ENCODE measurements around the gene TEX2.
"Not testable (repeated sequence)": the region's sequence is repeated elsewhere in the genome, so short reads cannot be mapped to it uniquely, and the experiment has no call there.

Gene TEX2

DNA sequence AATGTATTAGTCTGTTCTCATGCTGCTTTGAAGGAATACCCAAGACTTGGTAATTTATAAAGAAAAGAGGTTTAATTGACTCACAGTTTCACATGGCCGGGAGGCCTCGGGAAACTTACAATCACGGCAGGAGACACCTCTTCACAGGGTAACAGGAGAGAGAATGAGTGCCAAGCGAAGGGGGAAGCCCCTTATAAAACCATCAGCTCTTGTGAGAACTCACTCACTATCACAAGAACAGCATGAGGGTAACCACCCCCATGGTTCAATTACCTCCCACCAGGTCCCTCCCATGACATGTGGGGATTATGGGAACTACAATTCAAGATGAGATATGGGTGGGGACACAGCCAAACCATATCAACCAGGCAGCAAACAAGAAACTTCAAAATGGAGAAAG, 24.6 kb downstream of the TEX2 start:
- DNase-seq = peak; percentile 24

- DNase-seq = no peak
These were observed 26.1 kb downstream of the TEX2 start for GRCh38 chr17:64236827-64237403.

- no peak for DNase-seq
These were observed 28.1 kb downstream of the TEX2 start for GRCh38 chr17:64234961-64235360.

DNA sequence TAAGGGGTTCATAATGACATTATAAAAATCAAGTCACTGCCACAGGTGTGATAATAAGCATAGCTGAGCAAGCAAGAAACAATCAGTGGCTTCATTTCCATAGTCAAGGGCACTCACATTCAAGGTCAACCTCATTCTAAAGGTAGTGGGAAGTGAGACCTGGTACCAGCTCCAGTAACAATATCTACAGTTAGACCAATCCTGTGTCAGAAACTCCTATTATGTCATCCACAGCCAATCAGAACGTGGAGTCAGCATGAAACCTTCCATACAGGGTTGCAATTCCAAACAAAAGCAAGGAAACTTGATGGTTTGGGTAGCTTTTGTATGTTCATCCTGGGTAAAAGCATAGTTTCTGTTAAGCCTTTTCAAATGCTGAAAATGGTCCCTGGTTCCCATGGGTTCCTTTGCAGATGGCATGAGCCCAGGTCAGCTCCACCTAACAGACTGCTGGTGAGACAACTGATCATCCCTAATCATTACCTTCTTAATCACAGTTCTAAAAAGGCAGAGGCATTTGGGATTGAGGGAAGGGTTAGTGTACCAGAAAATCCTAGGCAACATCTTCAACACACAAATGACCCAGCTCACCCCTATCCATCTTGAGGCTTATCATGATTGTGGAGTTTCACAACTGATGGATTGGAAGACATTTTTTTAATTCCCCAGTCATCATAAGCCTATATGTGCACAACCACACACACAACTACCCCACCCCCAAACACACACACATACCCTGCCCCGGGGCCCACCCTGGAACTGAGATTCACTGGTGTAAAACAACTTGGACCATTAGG, 30.4 kb downstream of the TEX2 start:
- no peak for DNase-seq

- DNase-seq = no peak
These were observed 31.4 kb downstream of the TEX2 start for GRCh38 chr17:64231567-64232141.

DNA sequence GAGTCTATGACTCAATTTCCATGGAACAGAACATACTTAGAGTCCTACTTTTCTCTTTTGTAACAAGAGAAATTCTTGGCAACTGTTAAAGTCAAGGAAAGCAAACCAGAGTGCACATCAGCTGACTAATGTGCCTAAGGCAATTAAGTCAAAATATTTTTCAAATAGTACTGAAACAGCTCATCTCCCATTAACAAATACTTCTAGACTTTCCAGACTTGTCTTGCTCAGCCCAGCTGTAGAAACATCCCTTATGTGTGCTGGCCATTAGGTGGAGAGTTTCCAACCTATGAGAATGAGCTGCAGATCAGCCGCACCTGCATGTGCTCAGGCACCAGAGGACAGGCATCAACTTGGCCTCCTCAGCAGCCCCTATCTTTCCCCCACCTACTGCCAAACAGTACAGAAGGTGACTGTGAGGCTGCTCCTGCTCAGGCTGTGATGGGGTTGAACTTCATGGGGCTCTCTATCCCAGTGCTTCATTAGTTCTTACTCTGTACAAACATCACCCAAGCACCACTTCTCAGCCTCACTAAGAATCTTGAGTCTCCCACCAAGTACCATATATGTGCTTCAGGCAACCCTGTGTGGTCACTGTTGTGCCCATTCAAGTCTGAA, 32.2 kb downstream of the TEX2 start:
- DNase-seq = no peak

GRCh38 chr17:64229815-64230728, 33.0 kb downstream of the TEX2 start:
- no peak for DNase-seq

DNA sequence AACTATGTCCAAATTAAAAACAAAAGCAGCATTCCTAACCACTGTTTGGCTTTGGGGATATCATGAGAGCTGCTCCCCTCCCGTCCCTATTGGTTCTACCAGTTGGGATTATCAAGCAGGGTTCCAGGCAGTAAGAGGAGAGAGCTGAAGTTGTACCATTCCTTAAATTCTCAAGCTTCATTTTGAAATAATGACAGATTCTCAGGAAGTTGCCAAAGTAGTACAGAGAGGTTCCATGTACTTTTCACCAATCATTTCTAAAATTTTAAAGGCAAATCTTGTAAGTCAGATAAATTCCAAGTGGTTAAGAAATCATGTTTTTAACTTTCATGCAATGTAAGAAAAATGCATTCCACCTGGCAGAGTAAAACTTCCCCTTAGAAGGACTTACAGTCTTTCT, 36.9 kb downstream of the TEX2 start:
- DNase-seq = no peak

DNA sequence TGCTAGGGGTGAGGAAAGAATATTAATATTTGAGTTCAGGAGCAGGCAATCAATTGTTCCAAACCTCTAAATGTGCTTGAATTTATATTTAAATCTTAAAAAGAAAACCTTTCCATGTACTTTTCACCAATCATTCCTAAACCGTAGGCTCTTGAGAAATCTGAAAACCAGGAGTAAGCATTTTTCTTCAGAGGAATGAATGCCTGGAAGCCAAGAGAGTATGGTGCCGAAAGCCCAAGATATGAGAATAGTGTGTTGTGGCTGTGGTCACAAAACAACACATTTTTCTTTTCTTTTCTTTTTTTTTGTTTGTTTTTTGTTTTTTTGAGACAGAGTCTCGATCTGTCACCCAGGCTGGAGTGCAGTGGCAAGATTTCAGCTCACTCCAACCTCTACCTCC, 37.6 kb downstream of the TEX2 start:
- DNase-seq = no peak

DNA sequence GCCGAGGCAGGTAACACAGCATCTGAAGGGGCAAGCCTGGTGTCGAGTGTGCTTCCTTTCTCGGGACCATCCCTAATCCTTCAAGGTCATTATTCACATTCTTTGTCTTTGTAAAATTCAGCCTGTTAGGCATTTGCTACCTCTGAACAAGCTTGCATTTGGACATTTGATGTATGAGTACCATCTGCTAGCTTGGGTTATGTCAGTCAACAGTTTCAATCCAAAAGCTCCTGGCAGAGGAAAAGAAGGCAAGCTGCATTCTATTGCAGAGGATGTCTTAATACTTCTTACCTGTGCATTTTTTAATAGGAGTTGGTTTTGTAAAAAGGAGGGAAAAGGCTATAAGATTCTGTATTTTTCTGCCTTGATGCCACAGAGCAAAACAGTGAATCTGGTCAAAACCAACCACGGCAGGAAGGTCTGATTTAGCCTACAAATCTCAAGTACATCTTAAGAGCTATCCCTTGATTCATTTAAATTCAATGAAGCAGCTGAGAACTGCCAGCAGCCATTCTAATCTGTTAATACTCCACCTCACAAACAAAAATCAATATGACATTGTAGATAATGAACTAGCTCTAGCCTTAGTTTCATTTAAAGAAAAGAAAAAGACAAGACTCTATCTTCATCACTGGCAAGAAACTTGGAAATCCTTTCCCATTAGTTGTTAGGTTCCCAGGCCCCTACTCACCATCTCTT, 39.0 kb downstream of the TEX2 start:
- DNase-seq = no peak

DNA sequence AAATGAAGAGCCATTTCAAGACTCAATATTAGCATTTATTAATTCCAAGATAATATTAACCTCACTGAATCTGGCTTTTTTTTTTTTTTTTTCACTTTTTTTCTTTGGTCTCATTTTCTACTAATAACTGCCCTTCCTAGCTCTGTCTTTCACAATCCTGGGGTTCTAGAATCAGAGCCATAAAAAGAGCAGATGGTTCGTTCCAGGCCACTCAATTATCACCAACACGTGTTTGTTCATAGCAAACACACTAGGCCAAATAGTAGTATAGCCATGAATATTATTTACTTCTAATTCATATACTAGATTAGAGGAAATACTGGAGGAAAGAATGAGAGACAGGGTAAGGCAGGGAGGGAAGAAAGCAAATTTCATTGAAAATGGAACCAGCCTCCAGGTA, 39.8 kb downstream of the TEX2 start:
- no peak for DNase-seq

GRCh38 chr17:64221679-64222078, 41.4 kb downstream of the TEX2 start:
- no peak for DNase-seq

GRCh38 chr17:64220604-64221003, 42.5 kb downstream of the TEX2 start:
- DNase-seq = not testable (repeated sequence)

DNA sequence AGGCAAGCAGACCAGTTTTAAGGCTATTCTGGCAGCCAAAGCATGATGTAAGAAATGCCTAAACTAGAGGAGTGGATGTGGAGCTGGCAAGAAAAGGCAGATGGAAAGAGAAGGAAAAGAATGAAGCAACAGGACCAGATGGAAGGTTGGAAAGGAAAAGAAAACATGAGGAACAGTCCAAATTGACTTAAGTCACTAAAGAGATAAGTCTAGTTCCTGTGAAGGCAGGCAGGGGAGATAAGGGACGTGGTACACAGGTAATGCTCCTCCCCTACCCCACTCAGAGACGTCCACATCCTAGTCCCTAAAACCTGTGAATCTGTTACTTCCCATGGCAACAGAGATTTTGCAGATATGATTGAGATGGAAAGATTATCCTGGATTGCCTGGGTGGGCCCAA, 43.5 kb downstream of the TEX2 start:
- no peak for DNase-seq

DNA sequence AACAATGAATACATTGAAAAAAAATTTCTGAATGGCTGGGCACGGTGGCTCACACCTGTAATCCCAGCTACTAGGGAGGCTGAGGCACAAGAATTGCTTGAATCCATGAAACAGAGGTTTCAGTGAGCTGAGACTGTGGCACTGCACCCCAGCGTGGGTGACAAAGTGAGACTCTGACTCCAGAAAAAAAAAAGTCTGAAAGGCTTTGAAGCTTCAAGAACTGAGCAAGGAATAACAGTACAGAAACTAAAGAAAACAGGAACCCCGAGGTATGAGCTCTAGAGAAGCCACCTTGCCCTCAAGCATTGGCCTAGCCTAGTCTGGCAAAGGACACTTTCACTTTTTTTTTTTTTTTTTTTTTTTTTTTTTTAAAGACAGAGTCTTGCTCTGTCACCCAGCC, 45.0 kb downstream of the TEX2 start:
- peak; percentile 27 for DNase-seq

GRCh38 chr17:64217249-64217691, 45.8 kb downstream of the TEX2 start:
- DNase-seq = no peak

DNA sequence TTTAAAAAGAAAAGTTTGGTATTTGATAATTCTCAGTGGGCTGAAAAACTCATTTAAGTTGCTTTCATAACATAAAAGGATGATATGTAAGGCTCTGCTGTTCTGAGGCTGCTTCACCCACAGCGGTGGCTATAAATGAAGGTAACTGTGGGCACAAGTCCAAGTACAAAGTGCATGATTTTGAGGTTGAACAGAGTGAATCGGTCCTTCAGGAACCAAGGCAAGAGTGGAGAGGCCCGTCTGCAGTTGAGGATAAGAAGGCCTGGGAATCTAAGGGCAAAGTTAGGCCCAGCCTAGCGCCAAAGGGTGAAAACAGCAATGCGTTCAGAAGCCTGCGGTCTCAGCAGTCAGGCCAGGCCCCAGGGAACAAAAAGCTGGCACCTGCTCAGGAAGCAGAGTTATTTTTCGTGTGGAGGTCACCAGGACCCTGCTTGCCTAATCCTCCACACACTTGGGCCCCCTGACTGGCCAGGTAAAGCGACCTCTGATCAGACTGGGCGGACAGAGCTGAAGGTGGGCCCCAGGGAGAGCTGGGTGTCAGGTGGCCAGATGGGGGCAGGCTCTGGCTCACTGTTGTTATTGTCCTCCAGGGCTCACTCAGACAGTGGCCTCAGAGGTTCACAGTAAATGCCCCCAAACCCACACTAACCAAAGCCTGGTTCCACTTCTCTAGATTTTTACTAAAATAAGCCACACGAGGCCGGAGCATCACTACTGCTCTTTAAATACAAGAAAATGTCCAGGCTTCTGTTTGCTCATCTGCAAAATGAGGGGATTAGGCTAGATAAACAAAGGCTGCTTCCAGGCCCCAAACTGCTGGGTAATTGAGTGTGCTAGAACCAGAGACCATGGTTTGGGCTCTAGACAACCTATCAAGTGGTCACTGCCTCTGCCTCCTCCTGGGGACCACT, 46.5 kb downstream of the TEX2 start:
- DNase-seq = no peak

DNA sequence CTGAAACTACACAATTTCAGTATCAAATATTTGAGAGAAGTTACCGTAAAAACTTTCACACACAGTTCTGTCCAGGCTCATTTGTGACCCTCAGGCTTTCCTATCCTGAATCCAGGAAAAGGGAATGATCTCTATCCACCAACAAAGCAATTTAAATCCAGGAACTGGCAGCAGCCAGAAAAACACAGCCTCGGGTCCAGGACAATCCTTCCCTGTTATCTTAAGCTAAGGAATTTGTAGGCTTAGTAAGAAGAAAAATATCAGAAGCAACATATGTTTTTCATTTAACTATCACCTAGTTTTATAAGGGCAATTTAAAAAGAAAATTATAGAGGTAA, 47.1 kb downstream of the TEX2 start:
- DNase-seq = no peak

DNA sequence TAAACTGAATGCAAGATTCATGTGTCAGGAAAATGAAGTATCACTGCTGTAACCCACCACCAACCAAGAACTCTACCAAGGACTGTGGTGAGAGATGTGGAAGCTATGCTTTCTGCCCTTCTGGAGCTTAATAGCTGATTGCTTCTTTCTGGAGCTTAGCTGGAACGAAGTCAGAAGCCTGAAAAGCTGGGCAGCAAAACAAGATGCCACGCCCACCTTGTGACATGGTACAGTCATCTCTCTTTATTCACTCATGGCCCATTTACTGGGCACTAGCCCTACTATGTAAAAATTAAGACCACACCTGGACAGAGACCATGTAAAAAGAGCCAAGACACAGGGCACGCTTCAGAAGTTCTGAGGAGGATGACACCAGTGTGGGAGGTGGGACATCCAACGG, 48.1 kb downstream of the TEX2 start:
- DNase-seq = no peak

GRCh38 chr17:64213995-64214811, 48.9 kb downstream of the TEX2 start:
- DNase-seq = no peak

Data from activated CD4-positive, alpha-beta T cell treated with anti-CD3 and anti-CD28 coated beads, Interleukin-2, Interleukin-6, amounts not matched to agents 100 ng/mL and 50 ng/mL, durations not matched to agents 16 hours and 8 hours (primary cell).